H4 (cell line): Measurements from ENCODE around the gene OR5H1. TPM values are rescaled to one million over a fixed set of nuclear protein-coding genes. Genes with fewer than 3 reads are reported as not detected.
"Not testable (repeated sequence)": the region's sequence is repeated elsewhere in the genome, so short reads cannot be mapped to it uniquely, and the experiment has no call there.

ENCODE experiments used
- DNase-seq: peaks from one replicate; pipeline ENCODE4 v3.0.0-alpha.2; 2015; ENCODE audit warnings: low spot score
- total RNA-seq: library from RNA; depleted of rRNA; stranded (reverse); fragments of >200 nt; shearing (Covaris generic); gene quantifications from 2 replicates; pipeline ENCODE4 v1.2.3, GENCODE V29; 2014; rRNA removed

Gene OR5H1
- not detected in 2 replicates for total RNA-seq

- no peak for DNase-seq
Observed at GRCh38 chr3:98130421-98130820, at the start of gene OR5H1. OR5H1 (plus strand) TSS chr3:98130721; CDS start chr3:98132698, 1,977 bp downstream.

DNA sequence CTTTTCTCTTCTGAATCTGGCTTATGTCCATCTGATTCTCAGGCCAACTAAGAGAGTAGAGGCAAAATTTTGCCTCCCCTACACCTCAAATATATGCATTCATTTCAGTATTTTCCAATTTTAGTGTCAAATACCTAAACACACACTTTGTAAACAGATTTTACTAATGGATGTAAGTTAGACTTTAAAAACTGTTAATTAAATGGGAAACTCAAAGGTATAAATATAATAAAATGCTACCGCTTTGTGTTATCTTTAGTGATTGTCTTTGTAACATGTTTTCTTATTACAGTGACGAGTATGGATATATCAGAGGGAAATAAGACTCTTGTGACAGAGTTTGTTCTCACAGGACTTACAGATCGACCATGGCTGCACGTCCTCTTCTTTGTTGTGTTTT, 43.6 kb upstream of the OR5H1 start, which contains the start of gene OR5AC2:
Gene OR5AC2, plus strand, starts transcription at position 301 of the 400 bp plus-strand sequence. Its CDS starts 0 bp downstream, at position 301.
- no peak for DNase-seq

GRCh38 chr3:98095882-98096281, 34.6 kb upstream of the OR5H1 start:
- peak; percentile 19 for DNase-seq

DNA sequence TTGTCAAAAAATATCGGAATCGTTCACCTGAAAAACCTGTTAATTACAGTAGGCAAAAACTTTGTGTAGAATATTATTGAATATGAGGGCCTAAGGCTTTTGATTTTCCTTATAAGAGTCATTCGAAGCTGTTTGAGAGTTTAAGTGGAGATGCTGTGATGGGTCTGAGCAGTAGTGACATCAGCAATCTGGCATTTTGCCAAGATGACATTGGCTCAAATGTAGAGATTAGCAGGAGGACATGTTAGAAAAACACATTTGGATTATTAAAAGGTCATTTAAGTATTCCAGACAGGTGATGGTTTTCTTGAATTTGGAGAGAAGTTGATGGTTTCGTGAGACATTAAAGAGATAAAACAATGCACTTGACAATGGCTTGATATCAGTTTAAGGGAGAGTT, 30.7 kb upstream of the OR5H1 start:
- no peak for DNase-seq

DNA sequence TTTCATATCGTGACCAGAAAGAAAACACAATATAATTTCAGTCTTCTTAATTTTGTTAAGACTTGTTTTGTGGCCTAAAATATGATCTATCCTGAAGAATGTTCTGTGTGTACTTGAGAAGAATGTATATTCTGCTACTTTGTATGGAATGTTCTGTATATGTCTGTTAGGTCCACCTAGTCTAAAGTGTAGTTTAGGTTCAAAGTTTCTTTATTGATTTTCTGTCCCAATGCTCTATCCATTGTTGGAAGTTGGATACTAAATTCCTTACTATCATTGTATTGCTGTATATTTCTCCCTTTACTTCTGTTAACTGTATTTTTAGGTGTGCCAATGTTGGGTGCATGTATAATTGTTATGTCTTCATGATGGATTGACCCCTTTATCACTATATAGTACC, 22.4 kb upstream of the OR5H1 start:
- no peak for DNase-seq

DNA sequence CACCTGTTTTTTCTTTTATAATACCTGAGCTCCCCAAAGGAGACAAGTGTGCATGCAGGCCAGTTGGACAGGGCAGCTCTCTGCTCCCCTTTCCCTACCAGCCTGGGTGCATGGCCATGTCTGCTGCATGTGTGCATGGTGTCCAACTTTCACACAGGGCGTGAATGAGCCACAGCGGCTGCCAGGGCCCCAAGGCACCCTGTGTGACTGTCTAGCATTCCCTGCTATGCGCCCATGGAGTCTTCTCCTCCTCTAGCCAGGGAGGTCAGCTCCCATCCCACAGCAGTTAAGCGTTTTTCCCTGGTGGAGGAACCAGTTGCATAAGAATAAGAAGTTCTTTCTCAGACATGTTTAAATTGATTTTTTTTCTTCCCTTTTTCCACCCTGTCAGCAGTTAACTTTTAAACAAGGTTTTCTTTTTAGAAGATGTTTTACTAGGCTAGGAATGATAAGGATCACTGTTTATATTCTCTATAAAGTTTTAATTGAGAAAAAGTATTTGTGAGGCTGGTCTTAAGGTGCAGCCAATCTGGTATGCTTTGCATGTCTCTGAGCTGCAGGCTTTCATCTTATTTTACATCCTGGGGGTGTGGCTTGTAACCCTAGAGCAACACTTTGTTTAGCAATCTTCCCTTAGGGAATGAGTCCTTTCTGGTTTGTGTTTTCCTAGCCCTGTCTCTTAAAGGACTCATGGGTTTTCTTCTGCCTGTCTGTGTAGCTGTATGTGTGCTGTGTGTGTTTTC, 20.5 kb upstream of the OR5H1 start:
- no peak for DNase-seq

DNA sequence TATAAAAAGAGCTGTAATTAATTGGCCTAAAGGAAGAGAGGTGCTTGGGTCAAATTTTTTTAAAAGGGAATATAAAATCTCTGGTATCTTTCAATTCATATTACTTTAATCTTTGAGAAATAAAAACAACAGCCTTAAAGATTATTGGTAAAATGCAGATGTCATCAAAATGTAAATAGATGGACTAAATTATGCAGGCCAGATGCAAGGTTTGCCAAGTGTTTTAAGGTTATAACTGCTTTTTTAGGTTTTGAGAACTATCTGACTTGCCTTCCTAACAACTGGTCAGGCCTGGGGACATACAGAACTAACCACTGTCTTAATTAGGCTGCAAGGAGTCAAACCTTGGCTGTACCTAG, 20.0 kb upstream of the OR5H1 start:
- no peak for DNase-seq

DNA sequence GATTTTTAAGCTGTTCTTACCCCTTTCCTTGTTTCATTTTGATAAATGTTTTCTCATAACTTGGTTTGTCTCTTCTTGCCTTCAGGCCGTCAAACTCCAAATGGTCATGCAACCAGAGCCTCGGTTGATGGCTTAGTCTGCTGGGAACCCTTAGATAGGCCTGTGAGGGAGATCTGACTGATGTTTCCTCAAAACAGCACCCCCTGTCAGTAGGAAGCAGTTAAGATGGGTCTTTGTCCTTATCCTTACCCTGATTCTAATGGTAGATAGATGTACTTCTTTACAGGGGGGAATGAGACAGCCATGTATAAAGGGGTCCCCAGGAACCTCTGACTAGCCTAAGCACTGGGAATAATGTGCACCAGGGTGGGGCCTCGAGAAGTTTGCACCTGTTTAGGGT, 16.3 kb upstream of the OR5H1 start:
- DNase-seq = no peak

GRCh38 chr3:98115717-98116116, 14.8 kb upstream of the OR5H1 start:
- DNase-seq = no peak

GRCh38 chr3:98136631-98137030, 6.1 kb downstream of the OR5H1 start:
- no peak for DNase-seq

GRCh38 chr3:98137826-98138557, 7.5 kb downstream of the OR5H1 start:
- not testable (repeated sequence) for DNase-seq

DNA sequence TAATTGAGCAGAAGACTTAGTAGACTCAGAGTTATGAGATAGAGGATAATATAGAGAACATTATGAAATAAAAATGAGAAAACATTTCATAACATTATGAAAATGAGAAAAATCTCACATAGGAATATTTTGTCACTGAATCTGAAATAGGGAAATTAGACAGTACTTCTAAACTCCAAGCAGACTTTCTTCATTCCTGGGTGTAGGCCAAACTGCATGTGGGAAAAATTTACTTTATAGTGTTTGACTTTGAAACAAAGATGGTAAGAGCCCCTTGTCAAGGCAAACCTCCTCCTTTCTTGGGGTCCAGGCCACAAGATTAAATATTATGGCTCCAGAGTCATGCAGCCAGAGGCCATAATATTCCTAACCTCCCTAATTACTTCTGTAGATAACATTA, 10.0 kb downstream of the OR5H1 start:
- DNase-seq = no peak

GRCh38 chr3:98147179-98147578, 16.7 kb downstream of the OR5H1 start, which contains the start of gene OR5H14:
OR5H14 (plus strand) TSS chr3:98147479; CDS start chr3:98149386, 1,907 bp downstream.
- DNase-seq = no peak

- no peak for DNase-seq
Observed at GRCh38 chr3:98148751-98149150, 18.2 kb downstream of the OR5H1 start.

- not testable (repeated sequence) for DNase-seq
Observed at GRCh38 chr3:98149456-98149855, 18.9 kb downstream of the OR5H1 start.

GRCh38 chr3:98151241-98151640, 20.7 kb downstream of the OR5H1 start:
- no peak for DNase-seq

DNA sequence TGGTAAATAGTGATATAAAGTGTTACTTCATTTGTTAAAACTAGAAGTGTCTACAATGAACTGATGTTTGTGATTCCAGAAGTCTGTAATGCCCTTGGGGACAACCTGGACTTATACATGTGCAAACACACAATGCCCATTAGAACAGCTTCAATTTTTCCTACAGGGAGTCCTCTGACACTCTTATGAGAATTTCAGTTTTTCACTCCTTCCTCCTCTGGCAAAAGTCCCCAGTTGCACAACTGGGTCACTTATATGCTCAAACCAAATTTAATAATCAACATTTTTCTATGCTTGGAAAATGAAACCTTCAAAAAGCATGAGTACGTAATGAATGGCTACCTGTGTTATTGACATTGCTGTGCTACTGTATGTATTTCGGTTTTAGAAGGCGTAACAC, 35.9 kb downstream of the OR5H1 start, which contains the start of gene OR5H15:
Gene OR5H15, plus strand, starts transcription at position 301 of the 400 bp plus-strand sequence. CDS start 2,004 bp downstream, outside the sequence.
- no peak for DNase-seq

DNA sequence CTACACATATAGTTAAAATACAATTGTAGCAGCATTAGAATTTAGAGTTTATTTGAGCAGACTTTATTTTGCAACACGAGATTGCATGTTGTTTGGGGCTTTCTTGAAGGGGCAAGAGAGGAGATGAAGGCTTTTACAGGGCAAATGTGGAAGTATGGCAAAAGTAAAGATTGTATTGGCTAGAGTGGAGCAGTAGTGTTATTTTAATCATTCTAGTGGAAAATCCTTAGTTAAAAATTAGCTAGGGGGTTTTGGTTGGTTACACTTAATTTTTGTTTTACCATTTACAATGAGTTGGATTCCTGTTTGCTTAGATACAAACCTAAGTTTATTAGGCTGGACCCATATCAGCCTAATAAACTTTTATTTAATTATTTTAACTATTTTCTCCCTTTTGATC, 40.5 kb downstream of the OR5H1 start:
- no peak for DNase-seq

DNA sequence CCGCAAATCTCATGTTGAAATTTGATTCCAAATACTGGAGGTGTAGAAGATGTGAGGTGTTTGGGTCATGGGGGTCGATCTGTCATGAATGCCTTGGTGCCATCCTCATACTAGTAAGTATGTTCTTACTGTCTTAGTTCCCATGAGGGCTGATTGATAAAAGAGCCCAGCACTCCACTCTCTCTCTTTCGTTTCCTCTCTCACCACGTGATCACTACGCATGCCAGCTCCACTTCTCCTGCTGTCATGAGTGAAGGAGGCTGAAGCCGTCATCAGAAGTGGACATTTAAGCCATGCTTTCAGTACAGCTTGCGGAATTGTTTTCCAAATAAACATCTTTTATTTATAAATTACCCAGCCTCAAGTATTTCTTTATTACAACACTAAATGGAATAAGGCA, 42.1 kb downstream of the OR5H1 start:
- DNase-seq = peak; percentile 10

GRCh38 chr3:98180319-98180890, 49.9 kb downstream of the OR5H1 start:
- DNase-seq = no peak

GRCh38 chr3:98182196-98182595, 51.7 kb downstream of the OR5H1 start:
- no peak for DNase-seq

DNA sequence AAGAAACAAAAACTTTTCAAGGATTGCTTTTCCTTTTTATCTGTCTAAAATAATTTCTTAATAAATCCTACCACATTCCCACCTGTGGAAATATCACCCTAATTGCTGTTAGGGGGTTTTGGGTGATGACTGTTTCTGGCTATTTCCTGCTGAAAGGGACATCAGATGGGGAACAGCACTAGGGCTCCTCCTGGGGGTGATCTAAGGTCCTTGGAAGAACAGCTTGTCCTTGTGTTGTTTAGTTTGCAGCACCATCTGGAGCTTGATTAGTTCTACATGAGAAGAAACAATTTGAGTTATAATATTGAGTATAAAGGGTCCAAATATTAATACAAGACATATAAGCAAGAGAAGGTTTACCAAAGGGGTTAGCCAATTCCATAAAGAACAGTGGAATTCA, 54.7 kb downstream of the OR5H1 start:
- DNase-seq = no peak
